GM21717 (cell line): Measurements from ENCODE around the gene DAZL.
A peak's percentile ranks its signal among the peaks of the same experiment; 100 is the strongest.
"Not testable (repeated sequence)": the region's sequence is repeated elsewhere in the genome, so short reads cannot be mapped to it uniquely, and the experiment has no call there.

Experiments
- ATAC-seq: cut with Tn5 transposase; IDR thresholded peaks from one replicate; pipeline ENCODE4 v1.9.1; 2021; ENCODE audit warnings: mild to moderate bottlenecking, moderate library complexity; ENCODE audit not compliant: unreplicated experiment

Gene DAZL

GRCh38 chr3:16604887-16605602 lies at the start of gene DAZL:
DAZL (minus strand) TSS chr3:16605423; CDS start chr3:16605205, 218 bp downstream.
- no peak for ATAC-seq

GRCh38 chr3:16654976-16655375 lies 49.8 kb upstream of the DAZL start:
- no peak for ATAC-seq

- no peak for ATAC-seq
Measured at GRCh38 chr3:16653712-16654111, 48.5 kb upstream of the DAZL start.

DNA sequence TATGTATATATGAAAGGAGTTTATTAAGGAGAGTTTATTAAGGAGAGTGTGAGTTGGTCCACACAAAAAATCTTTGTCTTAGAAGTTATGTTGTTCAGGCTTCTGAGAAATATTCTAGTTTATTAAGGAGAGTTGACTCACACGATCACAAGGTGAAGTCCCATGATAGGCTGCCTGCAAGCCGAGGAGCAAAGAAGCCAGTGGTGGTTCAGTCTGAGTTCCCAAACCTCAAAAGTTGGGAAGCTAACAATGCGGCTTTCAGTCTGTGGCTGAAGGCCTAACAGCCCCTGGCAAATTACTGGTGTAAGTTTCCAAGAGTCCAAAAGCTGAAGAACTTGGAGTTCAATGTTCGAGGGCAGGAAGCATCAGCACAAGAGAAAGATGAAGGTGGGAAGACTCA lies 42.4 kb upstream of the DAZL start:
- no peak for ATAC-seq

DNA sequence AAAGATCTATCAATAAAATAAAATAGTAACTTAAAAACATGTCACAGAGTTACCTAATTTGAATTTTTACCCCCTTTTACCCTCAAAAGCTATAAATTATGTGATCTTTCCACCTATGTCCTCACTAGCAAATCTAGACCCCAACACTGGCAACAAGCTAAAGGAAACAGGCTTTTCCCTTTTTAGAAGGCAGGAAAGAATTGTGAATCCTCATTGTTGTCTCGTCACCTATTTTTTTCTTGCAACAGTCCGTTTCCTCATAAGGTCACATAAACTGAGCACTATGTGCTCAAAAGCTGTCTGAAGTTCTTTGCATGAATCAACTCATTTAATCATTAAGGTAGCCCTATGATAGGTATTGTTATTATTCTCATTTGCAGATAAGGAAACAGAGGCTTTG lies 34.6 kb upstream of the DAZL start:
- no peak for ATAC-seq

GRCh38 chr3:16633948-16634347 lies 28.7 kb upstream of the DAZL start:
- ATAC-seq: peak; percentile 50

DNA sequence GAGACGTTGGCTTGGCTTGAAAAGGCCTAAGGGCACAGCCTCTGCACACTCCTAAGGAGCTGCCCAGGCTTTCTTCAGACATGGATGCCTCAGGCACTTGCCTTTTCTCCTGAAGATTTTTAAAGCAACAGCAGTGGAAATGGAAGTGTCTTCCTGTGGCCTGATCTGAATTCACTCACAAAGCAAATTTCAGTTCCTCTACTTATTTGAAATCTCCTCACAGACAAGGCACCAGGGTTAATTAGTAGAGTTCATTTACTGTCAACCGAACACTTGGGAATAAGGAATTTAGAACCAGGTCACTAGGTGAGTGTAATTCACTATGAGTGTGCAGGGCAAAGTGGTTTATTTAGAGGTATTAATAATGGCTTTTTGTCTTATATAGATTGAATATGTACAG lies 27.2 kb upstream of the DAZL start:
- ATAC-seq: no peak

GRCh38 chr3:16618721-16619120 lies 13.5 kb upstream of the DAZL start:
- ATAC-seq: no peak

GRCh38 chr3:16617155-16617554 lies 11.9 kb upstream of the DAZL start:
- ATAC-seq: not testable (repeated sequence)

- no peak for ATAC-seq
Measured at GRCh38 chr3:16616083-16616482, 10.9 kb upstream of the DAZL start.

- ATAC-seq: no peak
Measured at GRCh38 chr3:16614033-16615031, 9.1 kb upstream of the DAZL start.

GRCh38 chr3:16609927-16610580 lies 4.8 kb upstream of the DAZL start:
- ATAC-seq: no peak

DNA sequence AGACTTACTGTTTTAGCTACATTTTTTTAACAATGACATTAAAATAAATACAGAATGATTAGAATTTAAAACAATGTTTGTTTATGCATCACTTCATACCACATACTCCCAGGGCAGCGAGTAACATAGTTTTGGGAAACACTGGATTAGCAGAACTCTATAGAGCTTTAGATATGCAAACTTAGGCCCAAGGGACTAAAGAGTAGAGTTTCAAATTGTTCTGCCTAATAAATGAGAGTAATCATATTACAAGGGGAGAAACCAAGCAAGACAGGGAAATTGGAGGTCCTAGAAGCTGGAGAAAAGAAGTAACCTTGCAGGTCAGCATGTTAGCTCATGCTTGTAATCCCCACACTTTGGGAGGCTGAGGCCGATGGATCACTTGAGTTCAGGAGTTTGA lies 3.6 kb upstream of the DAZL start:
- no peak for ATAC-seq

DNA sequence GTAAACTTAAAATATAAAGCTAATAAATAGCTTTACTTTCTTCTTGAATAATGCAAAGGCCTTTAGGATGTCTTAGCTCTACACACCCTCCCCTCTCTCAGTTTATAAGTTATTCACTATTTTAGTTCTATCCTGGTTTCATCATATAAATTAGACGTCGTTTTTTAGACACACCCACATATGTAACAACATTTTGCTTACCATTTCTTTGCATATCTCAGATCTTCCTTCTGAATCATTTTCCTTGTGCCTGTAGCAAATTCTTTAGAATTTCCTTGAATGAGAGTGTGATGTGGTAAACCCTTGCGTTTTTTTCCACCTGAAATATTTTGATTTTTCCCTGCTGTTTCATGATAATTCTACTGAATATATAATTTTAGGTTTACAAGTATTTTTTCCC lies 2.5 kb upstream of the DAZL start:
- no peak for ATAC-seq

GRCh38 chr3:16606398-16606797 lies 1.2 kb upstream of the DAZL start:
- ATAC-seq: no peak

- no peak for ATAC-seq
Measured at GRCh38 chr3:16605966-16606365, 743 bp upstream of the DAZL start.

DNA sequence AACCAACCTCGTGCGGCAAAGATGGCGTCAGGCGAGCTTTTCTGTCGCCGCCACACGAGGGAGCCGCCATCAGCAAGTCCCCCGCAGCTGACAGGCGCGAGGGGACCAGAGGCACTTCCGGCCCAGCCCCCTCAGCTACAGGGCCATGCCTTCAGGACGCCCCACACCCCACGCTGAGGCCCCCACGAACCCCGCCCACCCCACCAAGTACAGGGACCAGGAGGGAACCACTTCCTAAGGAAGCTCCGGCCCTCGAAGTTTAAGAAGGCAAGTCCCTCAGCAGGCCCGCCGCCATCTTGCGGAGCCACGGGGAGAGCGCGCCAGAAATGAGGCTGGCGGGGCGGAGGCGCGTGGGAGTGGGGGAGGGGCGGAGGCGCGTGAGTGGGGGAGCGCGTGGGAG lies 790 bp downstream of the DAZL start:
- ATAC-seq: no peak

GRCh38 chr3:16601537-16602005 lies 3.7 kb downstream of the DAZL start:
- ATAC-seq: no peak

DNA sequence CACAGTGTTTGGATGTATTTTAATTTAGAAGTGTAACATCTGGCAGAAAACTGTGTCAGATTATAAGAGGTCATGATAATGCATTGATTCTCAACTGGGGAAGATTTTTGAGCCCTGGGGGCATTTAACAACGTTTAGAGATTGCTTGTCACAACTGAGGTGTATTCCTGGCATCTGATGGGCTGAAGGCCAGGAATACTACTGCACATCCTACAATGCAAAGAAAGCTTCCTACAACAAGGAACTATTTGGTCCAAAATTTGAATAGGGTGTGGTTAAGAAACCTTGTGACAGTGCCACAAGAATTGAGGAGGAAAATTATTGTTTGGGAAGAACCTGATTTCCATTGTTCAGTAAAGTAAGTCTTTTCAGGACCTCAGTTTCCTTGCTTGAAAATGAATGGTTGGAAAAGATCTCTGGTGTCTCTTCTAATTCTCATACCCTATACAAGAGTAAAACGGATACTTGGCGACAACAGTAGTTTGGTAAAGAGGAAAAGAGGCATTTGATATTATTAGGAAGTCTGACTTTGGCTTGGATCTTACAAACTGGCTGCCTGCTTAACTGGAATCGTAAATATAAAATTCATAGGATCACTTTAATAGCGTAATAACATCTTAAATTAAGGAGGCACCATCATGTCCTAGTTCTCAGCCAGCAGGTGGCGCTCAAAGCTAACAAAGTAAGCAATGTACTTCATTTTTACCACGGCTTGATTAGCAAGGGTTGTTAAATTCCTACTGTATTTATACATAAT lies 4.3 kb downstream of the DAZL start:
- no peak for ATAC-seq

- ATAC-seq: no peak
Measured at GRCh38 chr3:16599694-16600093, 5.5 kb downstream of the DAZL start.
